NCI-H2107 treated with DMSO at 0.1 percent for 48 hours (cell line): ENCODE results near the gene SND1.

ENCODE experiments used
- DNase-seq: peaks from one replicate; lab custom pipeline; 2025; ENCODE audit not compliant: unreplicated experiment; lab: John Stamatoyannopoulos, UW

SND1 gene

GRCh38 chr7:128032605-128033235 is 380.7 kb downstream of the SND1 start:
- DNase-seq: no peak

- DNase-seq: no peak
These were observed 381.3 kb downstream of the SND1 start for GRCh38 chr7:128033246-128033645.

- no peak for DNase-seq
These were observed 382.8 kb downstream of the SND1 start for GRCh38 chr7:128034825-128035224.

DNA sequence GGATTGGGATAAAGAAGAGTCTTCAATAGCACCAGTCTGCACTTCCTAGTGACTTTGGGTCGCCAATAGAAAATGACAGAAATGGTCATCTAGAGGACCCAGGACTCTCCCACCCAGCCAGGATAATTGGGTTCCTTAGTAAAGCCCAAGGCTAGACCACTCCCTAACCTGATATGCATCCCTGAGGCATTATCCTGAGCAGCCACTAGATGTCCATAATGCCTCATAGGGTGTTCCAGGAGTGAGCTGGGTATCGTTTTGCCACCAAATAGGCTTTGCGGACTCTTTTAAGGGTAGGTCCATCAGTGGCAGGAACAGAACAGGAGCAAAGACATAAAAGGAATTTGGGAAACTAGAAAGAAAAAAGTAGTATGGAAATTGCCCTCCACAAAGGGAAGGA is 383.7 kb downstream of the SND1 start:
- DNase-seq: no peak

GRCh38 chr7:128036226-128036940 is 384.4 kb downstream of the SND1 start:
- no peak for DNase-seq

GRCh38 chr7:128037081-128037480 is 385.1 kb downstream of the SND1 start:
- DNase-seq: no peak

GRCh38 chr7:128037880-128038619 is 386.1 kb downstream of the SND1 start:
- no peak for DNase-seq

GRCh38 chr7:128039544-128039953 is 387.6 kb downstream of the SND1 start:
- DNase-seq: no peak

DNA sequence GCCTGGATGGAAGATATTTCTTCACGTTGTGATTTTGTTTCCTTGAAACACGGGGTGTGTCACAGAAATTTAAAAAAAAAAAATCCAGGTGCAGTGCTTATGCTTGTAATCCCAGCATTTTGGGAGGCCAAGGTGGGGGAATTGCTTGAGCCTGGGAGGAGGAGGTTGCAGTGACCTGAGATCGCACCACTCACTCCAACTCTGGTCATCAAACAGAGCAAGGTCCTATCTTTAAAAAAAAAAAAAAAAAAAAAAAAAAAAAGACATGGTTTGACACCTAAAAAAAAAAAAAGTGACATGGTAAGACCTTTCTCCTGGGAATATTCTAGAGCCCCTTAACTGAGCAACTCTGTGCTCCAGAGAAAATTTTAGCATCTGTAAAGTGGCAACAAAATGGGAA is 388.2 kb downstream of the SND1 start:
- no peak for DNase-seq

GRCh38 chr7:128041203-128041602 is 389.2 kb downstream of the SND1 start:
- no peak for DNase-seq

DNA sequence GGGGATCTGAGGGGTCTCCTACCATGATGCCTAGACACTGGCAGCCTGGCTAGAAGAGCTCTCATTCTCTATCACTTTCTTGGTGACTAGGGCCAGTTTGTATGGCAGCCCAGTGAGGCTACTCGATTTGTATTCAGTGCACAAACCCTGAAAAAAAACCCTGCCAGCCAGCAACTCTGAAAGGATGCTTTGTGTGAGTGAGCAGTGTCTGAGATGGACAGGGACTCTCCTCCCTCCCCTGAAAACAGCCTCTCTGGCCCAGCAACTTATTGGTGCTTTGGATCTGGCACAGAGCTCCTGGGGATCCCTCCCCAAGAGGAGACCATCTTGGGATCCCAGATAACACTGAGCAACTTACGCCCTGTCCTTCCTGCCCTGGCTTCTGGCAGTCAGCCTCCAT is 390.0 kb downstream of the SND1 start:
- DNase-seq: no peak

- DNase-seq: no peak
These were observed 392.1 kb downstream of the SND1 start for GRCh38 chr7:128044064-128044463.

- no peak for DNase-seq
These were observed 393.2 kb downstream of the SND1 start for GRCh38 chr7:128045158-128045557.

DNA sequence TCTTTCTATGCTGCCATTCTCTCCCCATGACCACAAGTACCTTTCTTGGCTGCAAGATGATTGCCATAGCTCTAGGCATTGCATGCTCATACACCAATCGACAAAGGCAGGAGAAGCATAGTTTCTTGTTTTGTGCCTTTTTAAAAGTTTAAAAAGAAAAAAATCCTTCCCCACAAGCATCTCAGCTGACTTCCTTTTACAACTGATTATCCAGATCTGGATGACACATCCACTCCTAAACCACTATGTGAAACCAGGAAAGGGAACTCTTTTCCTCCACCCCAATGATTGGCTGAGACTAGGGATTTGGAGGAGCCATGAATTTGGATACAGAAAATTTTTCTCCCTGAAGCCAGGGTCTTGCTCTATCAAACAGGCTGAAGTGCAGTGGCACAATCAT is 393.8 kb downstream of the SND1 start:
- DNase-seq: no peak

- DNase-seq: no peak
These were observed 400.4 kb downstream of the SND1 start for GRCh38 chr7:128052404-128052803.

- peak; percentile 26 for DNase-seq
These were observed 401.0 kb downstream of the SND1 start for GRCh38 chr7:128053023-128053422.

GRCh38 chr7:128053991-128054390 is 402.0 kb downstream of the SND1 start:
- DNase-seq: no peak

DNA sequence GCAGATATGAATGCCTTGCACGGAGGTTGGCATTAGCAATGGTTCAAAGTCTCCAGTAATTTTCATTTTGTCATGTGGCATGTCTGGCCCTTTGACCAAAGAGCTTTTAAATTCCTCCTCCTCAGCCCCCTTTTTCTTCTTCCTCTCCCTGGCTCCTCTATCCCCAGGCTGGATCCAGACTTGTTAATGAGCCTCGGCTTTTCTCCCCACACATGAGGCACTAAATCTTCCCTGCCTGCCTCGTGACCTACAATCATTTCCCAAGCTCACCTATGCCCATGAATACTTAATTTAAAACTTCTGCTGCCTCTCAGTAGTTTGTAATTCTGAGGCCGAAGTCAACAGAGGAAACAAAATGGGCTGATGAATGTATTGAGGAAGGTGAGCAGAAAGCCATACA is 402.5 kb downstream of the SND1 start:
- DNase-seq: no peak

DNA sequence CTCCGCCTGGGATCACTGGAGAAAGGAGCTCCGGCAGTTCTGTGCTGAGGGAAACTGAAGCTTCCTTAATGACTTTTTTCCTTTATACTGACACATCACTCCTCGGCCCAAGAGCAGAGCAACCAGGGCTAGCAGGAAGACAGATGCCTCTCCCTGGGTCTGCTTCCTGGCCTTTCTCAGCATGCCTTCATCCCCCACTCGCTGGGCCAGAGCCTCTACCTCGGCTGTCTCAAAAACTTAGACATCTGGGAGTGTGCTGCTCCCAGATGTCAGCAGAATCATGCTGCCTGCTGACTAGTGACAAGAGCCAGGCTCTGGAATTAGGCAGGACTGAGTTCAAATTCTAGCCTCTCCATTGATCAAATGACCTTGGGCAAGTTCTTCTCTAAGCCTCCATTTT is 403.6 kb downstream of the SND1 start:
- DNase-seq: no peak

GRCh38 chr7:128056901-128057300 is 404.9 kb downstream of the SND1 start:
- no peak for DNase-seq

DNA sequence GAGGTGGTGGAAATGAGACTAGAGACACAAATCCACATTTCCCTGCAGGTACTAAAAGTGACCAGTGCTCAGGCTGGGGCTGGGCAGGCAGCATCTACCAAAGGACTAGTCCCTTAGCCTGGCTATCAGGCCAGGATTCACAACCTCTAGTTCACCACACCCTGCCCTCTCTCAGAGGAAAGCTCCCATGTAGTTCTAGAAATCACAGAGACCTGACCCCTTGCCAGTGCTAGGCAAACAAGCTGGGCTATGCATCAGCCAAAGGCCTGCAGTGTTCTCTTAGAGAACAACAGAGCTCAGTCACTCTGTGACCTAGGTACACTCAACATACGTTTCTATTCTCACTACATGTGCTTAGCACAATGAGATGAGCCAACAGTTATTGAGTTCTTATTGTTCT is 405.9 kb downstream of the SND1 start:
- no peak for DNase-seq
